Renal cortex interstitium (tissue), 11 donors: Measurements from ENCODE around the gene FGF19. TPM values are rescaled to one million over a fixed set of nuclear protein-coding genes. Genes with fewer than 3 reads are reported as not detected.
"Not testable (repeated sequence)": the region's sequence is repeated elsewhere in the genome, so short reads cannot be mapped to it uniquely, and the experiment has no call there.

ENCODE experiments used
- DNase-seq, 11 donors: peaks; one replicate each; pipeline ENCODE4 v3.0.0-alpha.2; 2013; ENCODE audit warnings: low read depth in 9 of 11, low spot score in 4 of 11; ENCODE audit errors: extremely low read depth in 1 of 11
- polyA plus RNA-seq, 3 donors: library from polyadenylated mRNA; unstranded; fragments of 120-200 nt; gene quantifications; one replicate each; pipeline ENCODE4 v1.2.1, GENCODE V29; 2013; ENCODE audit not compliant: insufficient read length in 3 of 3

FGF19 gene
- polyA plus RNA-seq, 3 donors = 0.50 to 0.93 (median 0.59) TPM

DNA sequence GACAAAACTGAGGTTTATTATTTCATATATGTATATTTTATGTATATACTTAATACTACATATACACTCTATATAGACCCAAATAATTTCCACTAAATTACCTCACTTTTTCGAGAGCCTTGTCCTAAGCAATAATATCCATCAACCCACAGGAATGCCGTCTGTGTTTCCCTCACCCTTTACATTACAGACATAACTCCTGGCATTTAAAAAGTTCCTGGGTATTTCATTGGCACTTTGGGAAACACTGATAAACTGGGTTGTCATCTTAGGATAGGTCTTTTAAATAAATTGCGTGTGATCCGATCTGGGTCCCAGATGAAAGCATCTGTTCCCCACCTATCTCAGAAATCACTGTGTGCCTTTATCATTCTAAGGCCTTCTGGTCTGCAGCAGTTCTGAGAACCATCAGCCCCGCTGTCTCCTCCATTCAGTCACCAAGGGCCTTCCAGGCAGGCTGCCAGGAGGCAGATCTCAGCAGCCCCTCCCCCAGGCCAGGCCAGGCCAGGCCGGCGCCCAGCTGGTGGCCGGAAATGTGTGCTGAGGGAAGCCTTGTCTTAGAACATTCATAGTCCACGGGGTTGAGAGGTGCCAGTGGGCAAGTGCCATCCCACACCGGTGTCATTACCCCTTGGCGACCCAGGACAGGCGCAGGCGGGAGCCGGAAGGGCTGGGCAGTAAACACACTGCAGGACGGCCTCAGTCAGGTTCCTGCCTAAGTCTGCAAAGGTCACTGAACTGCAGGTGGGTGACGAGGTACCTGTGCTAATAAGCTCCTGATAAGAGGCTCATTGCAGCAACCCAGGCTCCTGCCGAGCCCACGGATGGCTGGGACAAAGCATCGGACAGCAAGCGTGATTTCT, 3.3 kb downstream of the FGF19 start:
- DNase-seq = peak in 9 of 11 donors; percentile 55 to 81 (median 64)

DNA sequence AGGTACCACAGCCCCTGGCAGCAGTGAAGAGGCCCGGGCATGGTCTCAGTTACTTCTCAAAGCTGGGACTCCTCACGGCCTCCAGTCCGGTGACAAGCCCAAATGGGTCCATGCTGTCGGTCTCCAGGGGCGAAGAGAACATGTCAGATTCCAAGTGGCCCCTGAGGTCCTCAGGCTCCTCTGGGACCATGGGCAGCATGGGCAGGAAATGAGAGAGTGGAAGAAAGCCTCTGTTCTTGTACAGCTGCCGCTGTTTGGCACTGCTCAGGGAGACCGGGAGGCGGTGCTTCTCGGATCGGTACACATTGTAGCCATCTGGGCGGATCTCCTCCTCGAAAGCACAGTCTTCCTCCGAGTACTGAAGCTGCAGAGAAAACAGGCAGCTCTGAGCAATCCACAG, 4.6 kb downstream of the FGF19 start:
- DNase-seq = no peak

GRCh38 chr11:69698362-69698761, 5.5 kb downstream of the FGF19 start:
- DNase-seq = no peak

- no peak for DNase-seq
Observed at GRCh38 chr11:69697861-69698260, 6.0 kb downstream of the FGF19 start.

- no peak for DNase-seq
Observed at GRCh38 chr11:69697469-69697843, 6.4 kb downstream of the FGF19 start.

GRCh38 chr11:69696749-69697468, 6.9 kb downstream of the FGF19 start:
- DNase-seq = no peak

GRCh38 chr11:69695995-69696394, 7.8 kb downstream of the FGF19 start:
- not testable (repeated sequence) for DNase-seq

- no peak for DNase-seq
Observed at GRCh38 chr11:69695581-69695980, 8.2 kb downstream of the FGF19 start.

GRCh38 chr11:69694781-69695180, 9.0 kb downstream of the FGF19 start:
- no peak for DNase-seq

- no peak for DNase-seq
Observed at GRCh38 chr11:69692422-69692821, 11.4 kb downstream of the FGF19 start.

GRCh38 chr11:69691463-69691862, 12.4 kb downstream of the FGF19 start:
- no peak for DNase-seq

DNA sequence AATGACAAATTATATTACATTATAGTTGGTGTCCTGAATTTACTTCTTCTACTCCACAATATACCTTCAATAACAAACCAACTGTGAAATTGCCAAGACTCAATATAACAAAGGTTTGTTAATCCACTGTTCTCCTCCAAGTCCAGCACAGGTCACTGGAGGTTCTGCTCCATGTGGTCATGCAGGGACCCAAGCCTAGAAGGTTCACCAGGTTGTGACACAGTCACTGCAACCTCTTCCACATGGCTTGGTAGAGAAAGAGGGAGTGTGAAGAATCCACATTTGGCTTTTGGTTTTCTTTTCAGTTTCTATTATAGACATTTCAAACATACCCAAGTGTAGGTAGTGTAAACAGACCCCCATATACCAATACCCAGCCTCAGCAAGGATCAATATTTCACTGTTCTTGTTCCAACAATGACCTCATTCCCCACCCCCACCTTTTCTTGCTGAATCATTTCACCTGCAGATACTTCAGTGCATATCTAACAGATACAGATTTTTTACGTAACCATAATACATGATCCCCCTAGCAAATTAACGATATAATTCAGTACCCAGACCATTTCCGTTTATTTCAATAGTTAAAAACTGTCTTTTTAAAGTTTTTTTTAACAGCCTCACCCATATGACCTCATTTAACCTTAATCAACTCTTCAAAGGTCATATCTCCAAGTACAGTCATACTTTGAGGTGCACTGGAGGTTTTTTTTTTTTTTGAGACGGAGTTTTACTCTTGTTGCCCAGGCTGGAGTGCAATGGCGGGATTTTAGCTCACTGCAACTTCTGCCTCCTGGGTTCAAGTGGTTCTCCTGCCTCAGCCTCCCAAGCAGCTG, 14.1 kb downstream of the FGF19 start:
- DNase-seq = no peak

- not testable (repeated sequence) for DNase-seq
Observed at GRCh38 chr11:69687969-69688771, 15.7 kb downstream of the FGF19 start.

GRCh38 chr11:69686856-69687255, 17.0 kb downstream of the FGF19 start:
- no peak for DNase-seq

GRCh38 chr11:69686452-69686851, 17.4 kb downstream of the FGF19 start:
- DNase-seq = no peak

DNA sequence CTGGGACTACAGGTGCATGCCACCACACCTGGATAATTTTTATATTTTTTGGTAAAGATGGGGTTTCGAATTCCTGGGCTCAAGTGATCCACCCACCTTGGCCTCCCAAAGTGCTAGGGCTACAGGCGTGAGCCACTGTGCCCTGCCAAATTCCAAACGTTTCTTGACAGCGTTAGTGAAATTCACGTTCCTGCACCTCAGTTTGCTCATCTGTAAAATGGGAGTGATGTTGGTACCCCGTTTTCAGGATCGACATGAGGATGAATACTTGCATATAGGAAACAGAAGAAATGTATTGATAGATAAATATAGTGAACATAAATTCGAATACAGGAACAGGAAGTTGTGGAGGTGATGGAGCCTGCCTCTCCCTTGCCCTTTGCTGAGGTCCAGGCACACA, 18.5 kb downstream of the FGF19 start:
- no peak for DNase-seq

GRCh38 chr11:69684651-69685050, 19.2 kb downstream of the FGF19 start:
- DNase-seq = no peak

DNA sequence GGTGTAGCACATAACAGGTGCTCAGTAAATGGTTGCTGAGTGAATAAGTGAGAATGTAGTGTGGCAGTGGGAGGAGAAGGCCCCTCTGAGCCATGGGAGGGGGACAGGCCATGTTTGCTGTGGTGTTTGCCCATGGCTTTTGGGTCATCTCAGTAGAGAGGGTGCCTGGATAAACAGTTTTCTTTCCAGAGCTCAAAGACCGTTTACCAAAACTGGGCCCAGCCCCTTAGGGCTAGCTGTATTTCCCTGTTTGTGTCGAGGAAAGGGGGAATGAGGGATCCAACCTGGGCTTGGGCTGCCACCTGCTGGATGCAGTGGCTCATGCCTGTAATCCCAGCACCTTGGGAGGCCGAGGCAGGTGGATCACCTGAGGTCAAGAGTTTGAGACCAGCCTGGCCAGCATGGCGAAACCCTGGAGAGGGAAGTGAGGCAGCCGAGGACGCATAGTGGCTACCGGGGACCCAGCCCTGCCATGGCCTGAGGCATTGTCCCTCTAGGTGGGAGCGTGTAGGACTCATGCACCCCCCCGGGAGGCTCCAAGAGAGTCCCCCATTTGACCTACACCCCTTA, 20.0 kb downstream of the FGF19 start:
- DNase-seq = no peak
